ENCODE results near the gene TOP1.
A peak's percentile ranks its signal among the peaks of the same experiment; 100 is the strongest.

Gene TOP1

DNA sequence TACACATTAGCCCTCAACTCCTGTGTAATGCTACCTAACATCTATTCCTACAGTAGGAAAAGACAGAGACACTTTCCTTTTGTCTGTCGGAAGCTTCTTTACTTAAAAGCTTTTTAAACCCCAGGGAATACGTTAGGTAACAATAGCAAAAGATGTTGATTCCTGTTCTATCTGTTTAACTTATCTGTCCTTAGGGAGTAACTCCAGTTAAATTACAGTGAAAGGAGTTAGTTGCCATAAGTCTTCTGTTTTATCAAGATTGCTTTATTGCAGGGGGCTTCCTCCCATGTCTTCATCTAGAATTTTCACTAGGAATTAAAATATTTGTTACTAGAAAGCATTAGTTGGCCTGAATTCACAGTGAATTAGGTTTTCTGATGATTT, 26.2 kb downstream of the TOP1 start:
- Mint-ChIP-seq H3K36me3 (peaks cover 23% of the 10 kb centered on the region), H3K27me3 (no peaks in the 10 kb centered on the region), H3K9me3 (peaks cover 6% of the 10 kb centered on the region), H3K4me3 (no peak overlapping the region), H3K4me1 (peaks cover 57% of the 10 kb centered on the region), H3K27ac (no peak overlapping the region)
- no peak for ATAC-seq

DNA sequence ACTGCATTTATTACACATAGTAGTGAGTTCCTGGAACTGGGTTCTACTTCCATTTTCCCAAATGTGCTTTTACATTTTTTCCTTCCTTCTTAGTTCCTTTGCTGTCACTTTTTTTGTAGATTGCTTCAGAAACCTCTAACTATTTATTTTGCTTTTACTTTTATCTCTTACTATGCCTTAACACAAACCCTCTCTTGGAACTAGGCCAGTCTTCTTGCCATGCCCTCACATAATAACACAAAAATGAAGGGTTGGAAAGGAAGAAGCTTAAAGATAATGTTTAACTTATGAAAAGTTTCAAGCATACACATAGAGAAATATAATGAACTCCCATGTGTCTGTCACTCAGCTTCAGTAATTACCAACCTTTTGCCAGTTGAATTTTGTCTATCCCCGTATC, 27.1 kb downstream of the TOP1 start:
- H3K36me3 Mint-ChIP-seq, result peaks cover 23% of the 10 kb centered on the region
- H3K4me3 Mint-ChIP-seq, result no peak overlapping the region
- no peak overlapping the region for H3K27ac Mint-ChIP-seq
- H3K4me1 Mint-ChIP-seq, result peaks cover 53% of the 10 kb centered on the region
- peaks cover 6% of the 10 kb centered on the region for H3K9me3 Mint-ChIP-seq
- no peaks in the 10 kb centered on the region for H3K27me3 Mint-ChIP-seq
- no peak for ATAC-seq

DNA sequence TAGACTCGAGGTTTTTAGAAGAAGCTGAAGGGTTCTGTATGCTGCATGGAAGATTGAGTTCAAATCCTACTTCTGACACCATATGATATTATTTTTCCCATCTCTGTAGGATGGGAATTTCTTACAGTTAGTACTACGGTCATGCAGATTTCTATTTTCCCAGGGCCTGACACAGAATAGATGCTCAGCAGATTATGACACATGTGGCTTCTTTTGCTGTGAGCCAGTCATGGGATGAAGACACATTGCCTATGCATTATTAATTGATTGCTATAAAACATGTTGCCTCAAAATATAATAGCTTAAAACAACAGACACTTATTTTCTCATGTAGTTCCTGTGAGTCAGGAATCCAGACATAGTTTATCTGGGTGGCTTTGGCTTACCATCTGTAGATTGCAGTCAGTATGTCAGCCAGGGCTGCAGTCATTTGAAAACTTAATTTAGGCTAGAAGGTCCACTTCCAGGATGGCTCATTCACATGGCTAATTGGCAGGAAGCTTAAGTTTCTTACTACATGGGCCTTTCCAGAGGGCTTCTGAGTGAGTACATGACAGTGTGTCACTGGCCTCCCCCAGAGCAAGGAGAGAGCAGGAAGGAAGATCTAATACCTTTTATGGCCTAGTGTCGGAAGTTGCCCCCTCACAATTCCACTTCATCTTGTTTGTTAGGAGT, 29.5 kb downstream of the TOP1 start:
- ATAC-seq, result no peak
- Mint-ChIP-seq H3K9me3 (peaks cover 6% of the 10 kb centered on the region), H3K36me3 (peaks cover 43% of the 10 kb centered on the region), H3K4me3 (no peak overlapping the region), H3K27me3 (no peaks in the 10 kb centered on the region), H3K27ac (no peak overlapping the region), H3K4me1 (peaks cover 49% of the 10 kb centered on the region)

DNA sequence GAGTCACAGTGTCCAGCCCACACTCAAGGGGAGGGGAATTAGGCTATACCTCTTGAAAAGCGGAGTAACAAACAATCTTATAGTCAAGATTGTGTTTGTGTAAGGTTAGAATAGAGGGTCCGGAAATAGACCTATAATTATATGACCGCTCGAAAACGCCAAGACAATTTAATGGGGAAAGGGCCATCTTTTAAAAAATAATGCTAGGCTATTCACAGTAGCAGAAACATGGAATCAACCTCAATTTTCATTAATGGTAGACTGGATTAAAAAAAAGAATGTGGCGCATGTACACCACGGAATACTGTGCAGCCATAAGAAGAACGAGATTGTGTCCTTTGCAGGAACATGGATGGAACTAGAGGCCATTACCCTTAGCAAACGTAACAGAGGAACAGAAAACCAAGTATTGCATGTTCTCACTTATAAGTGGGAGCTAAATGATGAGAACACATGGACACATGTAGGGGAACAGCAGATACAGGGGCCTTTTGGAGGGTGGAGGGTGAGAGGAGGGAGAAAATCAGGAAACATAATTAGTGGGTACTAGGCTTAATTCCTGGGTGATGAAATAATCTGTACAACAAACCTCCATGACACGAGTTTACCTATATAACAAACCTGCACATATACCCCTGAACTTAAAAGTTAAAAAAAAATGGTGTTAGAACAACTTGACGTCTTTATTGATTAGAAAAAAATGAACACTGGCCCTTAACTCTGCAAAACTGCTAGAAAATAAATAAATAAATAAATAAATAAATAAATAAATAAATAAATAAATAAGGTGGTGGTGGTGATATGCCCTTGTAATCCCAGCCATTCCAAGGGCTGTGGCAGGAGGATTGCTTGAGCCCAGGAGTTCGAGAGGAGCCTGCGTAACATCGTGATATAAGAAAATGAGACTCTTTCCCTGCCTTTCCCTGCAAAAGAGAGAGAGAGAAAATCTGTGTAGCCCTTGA, 30.3 kb downstream of the TOP1 start:
- Mint-ChIP-seq H3K27me3 (no peaks in the 10 kb centered on the region), H3K4me1 (peaks cover 49% of the 10 kb centered on the region), H3K4me3 (no peak overlapping the region), H3K27ac (no peak overlapping the region), H3K9me3 (peaks cover 4% of the 10 kb centered on the region), H3K36me3 (peaks cover 44% of the 10 kb centered on the region)
- no peak for ATAC-seq

DNA sequence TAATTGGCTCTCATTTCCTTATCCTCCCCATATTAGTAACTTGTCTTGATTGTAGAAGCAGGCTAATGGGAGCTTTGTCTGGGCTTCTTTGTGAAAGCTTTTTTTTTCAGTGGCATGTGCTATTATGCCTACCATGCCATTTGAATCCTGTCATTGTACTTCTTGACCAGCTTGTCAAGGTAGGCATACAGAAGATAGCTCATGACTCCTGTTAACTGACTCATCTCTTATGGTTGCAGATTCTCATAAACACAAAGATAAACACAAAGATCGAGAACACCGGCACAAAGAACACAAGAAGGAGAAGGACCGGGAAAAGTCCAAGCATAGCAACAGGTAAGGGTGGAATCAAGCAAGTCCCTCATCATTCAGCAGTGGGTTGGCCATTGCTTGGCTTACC, 32.5 kb downstream of the TOP1 start:
- Mint-ChIP-seq H3K27me3 (no peaks in the 10 kb centered on the region), H3K27ac (no peak overlapping the region), H3K36me3 (peaks cover 43% of the 10 kb centered on the region), H3K9me3 (no peaks in the 10 kb centered on the region), H3K4me1 (peaks cover 41% of the 10 kb centered on the region), H3K4me3 (no peak overlapping the region)
- ATAC-seq, result no peak

DNA sequence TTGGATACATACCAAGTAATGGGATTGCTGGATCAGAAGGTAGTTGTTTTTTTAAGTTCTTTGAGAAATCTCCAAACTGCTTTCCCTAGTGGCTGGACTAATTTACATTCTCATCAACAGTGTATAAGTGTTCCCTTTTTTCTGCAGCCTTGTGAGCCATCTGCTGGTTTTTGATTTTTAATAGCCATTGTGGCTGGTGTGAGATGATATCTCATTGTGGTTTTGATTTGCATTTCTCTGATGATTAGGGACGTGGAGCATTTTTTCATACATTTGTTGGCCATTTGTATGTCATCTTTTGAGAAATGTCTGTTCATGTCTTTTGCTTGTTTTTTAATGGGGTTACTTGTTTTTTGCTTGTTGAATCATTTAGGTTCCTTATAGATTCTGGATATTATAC, 34.8 kb downstream of the TOP1 start:
- H3K9me3 Mint-ChIP-seq, result no peaks in the 10 kb centered on the region
- peak overlapping the region; percentile 42 for H3K27ac Mint-ChIP-seq
- ATAC-seq, result no peak
- no peak overlapping the region for H3K4me3 Mint-ChIP-seq
- H3K27me3 Mint-ChIP-seq, result no peaks in the 10 kb centered on the region
- peaks cover 46% of the 10 kb centered on the region for H3K36me3 Mint-ChIP-seq
- peaks cover 51% of the 10 kb centered on the region for H3K4me1 Mint-ChIP-seq

DNA sequence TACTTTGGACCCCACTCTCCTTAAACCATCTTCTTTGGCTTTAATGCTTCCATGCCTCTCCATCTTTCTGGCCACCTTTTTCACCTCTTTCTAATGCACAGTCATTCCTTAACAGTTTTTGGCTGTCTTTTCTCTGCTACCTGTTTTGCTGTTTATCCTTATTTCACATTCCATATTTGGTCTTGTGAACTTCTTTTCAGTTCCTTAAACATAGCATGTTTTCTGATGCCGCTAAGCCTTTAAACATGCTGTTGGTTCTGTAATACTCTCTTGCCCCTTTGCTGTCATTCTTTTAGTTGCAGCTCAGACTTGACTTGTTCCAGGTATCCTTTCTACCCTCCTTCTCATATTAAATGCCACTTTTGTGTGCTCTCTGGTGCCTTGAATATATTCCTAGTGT, 35.8 kb downstream of the TOP1 start:
- Mint-ChIP-seq H3K27ac (no peak overlapping the region), H3K27me3 (no peaks in the 10 kb centered on the region), H3K36me3 (peaks cover 46% of the 10 kb centered on the region), H3K4me1 (peaks cover 51% of the 10 kb centered on the region), H3K9me3 (no peaks in the 10 kb centered on the region), H3K4me3 (no peak overlapping the region)
- peak; percentile 77 for ATAC-seq

DNA sequence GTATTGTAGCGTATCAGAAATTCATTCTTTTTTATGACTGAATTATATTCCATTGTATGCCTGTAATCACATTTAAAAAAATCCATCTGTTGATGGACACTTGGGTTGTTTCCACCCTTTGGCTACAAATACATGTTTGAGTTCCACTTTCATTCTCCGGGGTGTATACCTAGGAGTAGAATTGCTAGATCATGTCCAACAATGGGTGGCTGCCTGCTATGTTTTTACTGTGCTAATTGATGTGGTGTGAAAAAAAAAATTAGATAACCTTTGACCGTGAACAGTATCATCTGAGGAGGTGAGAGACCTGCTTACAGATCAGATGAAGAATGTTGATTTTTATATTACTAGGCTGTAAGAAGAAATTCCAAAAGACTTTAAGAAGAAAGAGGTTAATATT, 37.1 kb downstream of the TOP1 start:
- H3K4me1 Mint-ChIP-seq, result peaks cover 47% of the 10 kb centered on the region

DNA sequence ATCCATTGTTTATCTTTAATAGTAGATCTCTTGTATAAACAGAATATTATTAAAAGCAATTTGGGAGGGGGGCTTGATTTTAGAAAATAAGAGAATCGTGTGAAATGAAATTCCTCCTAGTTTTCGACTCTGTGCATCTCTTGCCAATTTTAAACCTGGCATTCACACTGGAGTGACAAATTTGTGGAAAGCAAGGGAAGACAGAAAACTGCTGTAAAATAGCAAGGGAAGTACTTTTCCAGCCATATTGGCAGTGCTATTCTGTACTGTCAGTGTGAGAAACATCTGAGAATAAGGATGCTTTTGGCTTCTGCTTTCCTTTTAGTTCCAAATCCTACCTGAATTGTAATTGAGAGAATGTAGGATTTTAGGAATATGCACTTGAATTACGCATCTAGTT, 40.2 kb downstream of the TOP1 start:
- Mint-ChIP-seq H3K9me3 (no peaks in the 10 kb centered on the region), H3K36me3 (peaks cover 25% of the 10 kb centered on the region), H3K27me3 (no peaks in the 10 kb centered on the region), H3K4me1 (peaks cover 32% of the 10 kb centered on the region), H3K27ac (no peak overlapping the region), H3K4me3 (no peak overlapping the region)
- ATAC-seq, result no peak

More for the DNA sequence above, 37.1 kb downstream of the TOP1 start:
- no peak for ATAC-seq
- Mint-ChIP-seq H3K27me3 (no peaks in the 10 kb centered on the region), H3K27ac (no peak overlapping the region), H3K9me3 (no peaks in the 10 kb centered on the region), H3K36me3 (peaks cover 46% of the 10 kb centered on the region), H3K4me3 (no peak overlapping the region)

DNA sequence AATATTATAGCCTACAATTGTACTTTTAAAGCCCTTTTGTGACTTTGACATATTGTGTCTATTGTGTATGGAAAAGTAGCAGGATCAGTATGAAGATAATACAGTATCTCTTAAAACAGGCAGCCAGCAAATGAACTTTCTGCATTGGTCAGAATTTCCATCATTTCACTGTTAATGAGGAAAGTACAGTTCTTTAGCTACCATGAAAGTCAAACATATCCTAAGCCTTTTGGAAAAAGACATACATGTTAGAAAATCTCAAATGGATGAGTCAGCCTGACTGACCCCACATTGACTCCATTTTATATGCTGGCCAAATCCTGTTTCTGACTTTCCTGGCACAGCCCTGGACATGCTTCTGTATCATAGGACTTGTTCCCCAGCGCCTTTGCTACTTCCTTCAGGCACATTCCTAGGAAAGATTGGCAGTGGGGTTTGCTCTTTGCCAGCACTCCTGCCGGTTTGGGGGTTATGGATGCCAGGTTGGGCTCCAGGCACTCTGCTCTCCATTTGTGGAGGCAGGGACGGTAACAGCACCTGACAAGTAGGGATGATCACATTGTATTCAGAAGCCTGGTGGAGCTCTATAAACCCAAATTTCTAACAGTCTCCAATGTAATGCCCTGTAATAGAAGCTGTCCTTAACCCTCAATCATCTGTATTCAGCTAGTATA, 43.7 kb downstream of the TOP1 start:
- Mint-ChIP-seq H3K27me3 (no peaks in the 10 kb centered on the region), H3K9me3 (no peaks in the 10 kb centered on the region), H3K4me1 (peaks cover 45% of the 10 kb centered on the region), H3K36me3 (peaks cover 20% of the 10 kb centered on the region), H3K4me3 (no peak overlapping the region), H3K27ac (peak overlapping the region; percentile 3)
- ATAC-seq, result no peak

DNA sequence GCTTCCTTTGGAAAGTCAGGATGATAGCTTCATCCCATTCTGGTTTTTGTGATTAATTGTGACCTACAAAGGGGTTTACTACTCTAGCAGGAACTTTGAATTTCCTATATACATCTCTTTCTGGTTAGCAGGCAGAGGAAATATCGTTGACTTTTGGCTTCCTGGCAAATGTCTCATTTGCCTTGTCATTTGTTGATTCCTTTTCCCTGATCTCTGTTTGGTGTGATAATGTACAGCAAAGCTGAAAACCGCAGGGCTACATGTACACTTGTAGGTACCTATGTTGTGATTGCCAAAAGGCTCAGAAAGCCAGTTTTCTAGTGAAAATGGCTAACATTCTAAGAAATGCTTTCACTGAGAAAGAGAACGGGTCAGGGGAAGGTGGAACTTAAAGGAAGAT, 44.3 kb downstream of the TOP1 start:
- Mint-ChIP-seq H3K27ac (peak overlapping the region; percentile 3), H3K27me3 (no peaks in the 10 kb centered on the region), H3K4me3 (no peak overlapping the region), H3K4me1 (peaks cover 45% of the 10 kb centered on the region), H3K36me3 (peaks cover 26% of the 10 kb centered on the region), H3K9me3 (no peaks in the 10 kb centered on the region)
- ATAC-seq, result no peak

DNA sequence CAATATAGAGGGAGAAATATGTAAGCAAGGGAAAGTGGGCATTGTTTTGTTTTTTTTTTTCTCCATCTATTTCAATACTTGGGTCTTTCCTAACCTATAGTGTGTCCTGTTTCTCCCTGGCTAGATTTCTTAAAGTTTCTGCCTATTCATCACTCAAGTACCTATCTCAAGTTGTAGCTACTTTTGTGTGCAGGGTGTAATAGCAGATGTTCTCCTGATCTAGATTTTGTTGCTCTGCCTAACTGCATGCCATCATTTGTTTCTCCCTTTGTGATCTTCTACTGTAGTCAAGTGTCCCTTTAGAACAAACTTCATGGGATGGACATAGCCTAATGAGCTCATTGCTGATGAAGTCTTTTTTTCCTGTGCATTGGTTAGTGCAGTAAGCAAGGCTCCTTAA, 45.8 kb downstream of the TOP1 start:
- H3K27me3 Mint-ChIP-seq, result no peaks in the 10 kb centered on the region
- no peak overlapping the region for H3K27ac Mint-ChIP-seq
- H3K36me3 Mint-ChIP-seq, result peaks cover 31% of the 10 kb centered on the region
- no peaks in the 10 kb centered on the region for H3K9me3 Mint-ChIP-seq
- ATAC-seq, result no peak
- H3K4me1 Mint-ChIP-seq, result peaks cover 47% of the 10 kb centered on the region
- no peak overlapping the region for H3K4me3 Mint-ChIP-seq

DNA sequence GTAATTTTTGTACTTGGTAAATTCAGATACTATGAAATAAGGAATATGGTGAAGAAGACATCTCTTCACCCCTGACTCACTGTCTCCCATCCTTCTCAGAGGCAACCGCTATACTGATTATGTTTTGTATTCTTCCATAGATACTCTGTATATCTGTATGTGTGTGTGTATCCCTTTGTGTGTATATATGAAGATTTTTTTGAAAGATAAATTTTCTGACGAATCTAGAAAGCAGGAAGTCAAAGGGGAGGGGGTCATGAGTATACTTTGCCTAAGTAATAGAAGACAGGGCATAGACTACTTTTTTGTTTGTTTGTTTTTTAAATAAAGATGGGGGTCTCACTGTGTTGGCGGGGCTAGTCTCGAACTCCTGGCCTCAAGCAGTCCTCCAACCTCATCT, 48.2 kb downstream of the TOP1 start:
- no peak for ATAC-seq
- H3K4me3 Mint-ChIP-seq, result no peak overlapping the region
- peaks cover 42% of the 10 kb centered on the region for H3K36me3 Mint-ChIP-seq
- H3K4me1 Mint-ChIP-seq, result peaks cover 47% of the 10 kb centered on the region
- no peaks in the 10 kb centered on the region for H3K27me3 Mint-ChIP-seq
- peak overlapping the region; percentile 59 for H3K27ac Mint-ChIP-seq
- no peaks in the 10 kb centered on the region for H3K9me3 Mint-ChIP-seq

DNA sequence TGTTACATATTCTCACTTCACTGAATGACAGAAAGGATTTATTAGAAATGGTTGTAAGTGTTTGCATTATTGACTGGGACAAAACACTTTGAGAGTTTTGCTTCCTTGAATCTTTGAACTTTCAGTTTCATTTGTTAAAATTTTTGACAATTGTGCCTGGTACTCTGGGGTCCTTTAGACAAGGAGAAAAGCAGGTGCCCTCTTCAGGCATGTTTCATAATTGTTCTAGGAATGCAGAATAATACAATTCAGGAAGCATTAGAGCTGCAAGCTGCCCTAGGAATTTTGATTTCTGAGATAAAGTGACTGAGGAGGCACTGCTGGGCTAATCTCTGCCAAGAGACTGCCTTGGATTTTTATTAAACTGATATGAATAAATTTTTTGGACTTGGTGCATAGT, 49.7 kb downstream of the TOP1 start:
- H3K4me1 Mint-ChIP-seq, result peaks cover 35% of the 10 kb centered on the region
- H3K36me3 Mint-ChIP-seq, result peaks cover 45% of the 10 kb centered on the region
- H3K9me3 Mint-ChIP-seq, result no peaks in the 10 kb centered on the region

DNA sequence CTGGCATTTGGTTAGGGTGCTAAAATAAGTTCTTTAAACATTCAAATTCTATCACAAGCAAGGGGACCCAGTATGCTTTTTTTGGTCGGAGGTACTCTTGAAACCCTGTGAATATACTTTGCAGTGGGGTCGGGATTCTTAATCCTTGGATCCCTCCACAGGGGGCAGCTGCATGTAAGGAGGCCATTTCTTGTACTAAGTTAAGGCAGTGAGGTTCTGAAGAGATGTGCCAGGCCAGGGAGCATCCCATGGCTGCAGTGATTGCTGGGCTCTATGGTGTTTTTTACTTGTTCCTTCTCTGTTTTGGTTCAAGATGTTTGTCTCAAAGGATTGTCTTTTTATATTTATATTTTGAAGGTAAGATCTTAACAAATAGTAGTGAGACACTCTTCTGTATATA, 50.4 kb downstream of the TOP1 start:
- peak overlapping the region; percentile 59 for H3K27ac Mint-ChIP-seq
- H3K36me3 Mint-ChIP-seq, result peaks cover 53% of the 10 kb centered on the region
- no peak for ATAC-seq
- no peaks in the 10 kb centered on the region for H3K27me3 Mint-ChIP-seq
- H3K4me1 Mint-ChIP-seq, result peaks cover 33% of the 10 kb centered on the region
- no peak overlapping the region for H3K4me3 Mint-ChIP-seq
- no peaks in the 10 kb centered on the region for H3K9me3 Mint-ChIP-seq

More for the DNA sequence above, 49.7 kb downstream of the TOP1 start:
- H3K4me3 Mint-ChIP-seq, result no peak overlapping the region
- ATAC-seq, result no peak
- no peaks in the 10 kb centered on the region for H3K27me3 Mint-ChIP-seq
- peak overlapping the region; percentile 59 for H3K27ac Mint-ChIP-seq
